Muscle layer of colon (tissue), 2 donors: ENCODE measurements around the gene SEPTIN2.

Experiments used
- H3K27ac ChIP-seq: one replicate; pipeline ENCODE4 v1.7.0; 2013; ENCODE audit warnings: low read depth, mild to moderate bottlenecking, low read length, moderate library complexity
- H3K27me3 ChIP-seq, 2 donors: one replicate each; pipeline ENCODE4 v1.7.0; 2013; ENCODE audit warnings: low read length in 2 of 2, mild to moderate bottlenecking in 2 of 2; ENCODE audit not compliant: insufficient read depth in 2 of 2, control insufficient read depth in 1 of 2
- H3K36me3 ChIP-seq: one replicate; pipeline ENCODE4 v1.7.0; 2013; ENCODE audit warnings: mild to moderate bottlenecking, low read length; ENCODE audit not compliant: insufficient read depth
- H3K4me1 ChIP-seq: one replicate; pipeline ENCODE4 v1.7.0; 2013; ENCODE audit warnings: mild to moderate bottlenecking, low read length; ENCODE audit not compliant: insufficient read depth
- H3K4me3 ChIP-seq, 2 donors: one replicate each; pipeline ENCODE4 v1.7.0; 2013; ENCODE audit warnings: low read length in 2 of 2, low read depth in 1 of 2, mild to moderate bottlenecking in 1 of 2, moderate library complexity in 1 of 2
- H3K9ac ChIP-seq: one replicate; pipeline ENCODE4 v1.7.0; 2013; ENCODE audit warnings: low read length
- H3K9me3 ChIP-seq: one replicate; pipeline ENCODE4 v1.7.0; 2013; ENCODE audit warnings: mild to moderate bottlenecking, low read length
- donor health status: abdominal sarcoma.
- donor health status: Adenocarcinoma of cecum.

The SEPTIN2 gene

GRCh38 chr2:241315879-241316631 is at the start of gene SEPTIN2:
Gene SEPTIN2, plus strand, starts transcription at chr2:241315925. Its CDS starts 8,308 bp downstream, at chr2:241324233.
- Histone ChIP-seq H3K4me3 (peak within 1 kb of the TSS; percentile 94 to 99), H3K36me3 (no peaks in the 10 kb centered on the region), H3K4me1 (peaks cover 40% of the 10 kb centered on the region), H3K9me3 (no peaks in the 10 kb centered on the region), H3K27me3 (no peaks in the 10 kb centered on the region), H3K27ac (peak within 1 kb of the TSS; percentile 100), H3K9ac (peak within 1 kb of the TSS; percentile 95)

GRCh38 chr2:241267249-241268067 is 48.3 kb upstream of the SEPTIN2 start:
- no peak overlapping the region for H3K27ac ChIP-seq
- peaks cover 30% of the 10 kb centered on the region for H3K4me1 ChIP-seq
- no peak overlapping the region for H3K9ac ChIP-seq
- peaks cover 40% of the 10 kb centered on the region for H3K36me3 ChIP-seq
- H3K9me3 ChIP-seq, result no peaks in the 10 kb centered on the region
- no peak overlapping the region for H3K4me3 ChIP-seq
- no peaks in the 10 kb centered on the region for H3K27me3 ChIP-seq

GRCh38 chr2:241268306-241268705 is 47.4 kb upstream of the SEPTIN2 start:
- Histone ChIP-seq H3K4me3 (no peak overlapping the region), H3K27ac (no peak overlapping the region), H3K9me3 (no peaks in the 10 kb centered on the region), H3K36me3 (peaks cover 32% of the 10 kb centered on the region), H3K4me1 (peaks cover 32% of the 10 kb centered on the region), H3K27me3 (no peaks in the 10 kb centered on the region), H3K9ac (no peak overlapping the region)

- H3K27ac ChIP-seq, result no peak overlapping the region
- peaks cover 35% of the 10 kb centered on the region for H3K4me1 ChIP-seq
- H3K36me3 ChIP-seq, result peaks cover 26% of the 10 kb centered on the region
These were observed 46.8 kb upstream of the SEPTIN2 start for GRCh38 chr2:241268716-241269445.

GRCh38 chr2:241269707-241270520 is 45.8 kb upstream of the SEPTIN2 start:
- Histone ChIP-seq H3K9me3 (no peaks in the 10 kb centered on the region), H3K9ac (no peak overlapping the region)

More at GRCh38 chr2:241268716-241269445, 46.8 kb upstream of the SEPTIN2 start:
- Histone ChIP-seq H3K9me3 (no peaks in the 10 kb centered on the region), H3K4me3 (no peak overlapping the region), H3K9ac (no peak overlapping the region), H3K27me3 (no peaks in the 10 kb centered on the region)

GRCh38 chr2:241270531-241270930 is 45.2 kb upstream of the SEPTIN2 start:
- H3K4me1 ChIP-seq, result peaks cover 35% of the 10 kb centered on the region
- no peaks in the 10 kb centered on the region for H3K27me3 ChIP-seq
- peak overlapping the region in 1 of 2 donors; percentile 19 for H3K4me3 ChIP-seq
- no peaks in the 10 kb centered on the region for H3K9me3 ChIP-seq
- no peak overlapping the region for H3K27ac ChIP-seq
- no peak overlapping the region for H3K9ac ChIP-seq
- peaks cover 18% of the 10 kb centered on the region for H3K36me3 ChIP-seq

More at GRCh38 chr2:241269707-241270520, 45.8 kb upstream of the SEPTIN2 start:
- peaks cover 21% of the 10 kb centered on the region for H3K36me3 ChIP-seq
- peaks cover 35% of the 10 kb centered on the region for H3K4me1 ChIP-seq
- H3K27me3 ChIP-seq, result no peaks in the 10 kb centered on the region
- H3K4me3 ChIP-seq, result peak overlapping the region in 1 of 2 donors; percentile 19
- no peak overlapping the region for H3K27ac ChIP-seq

GRCh38 chr2:241271706-241272302 is 43.9 kb upstream of the SEPTIN2 start:
- peaks cover 9% of the 10 kb centered on the region for H3K36me3 ChIP-seq
- peak overlapping the region; percentile 30 for H3K9ac ChIP-seq
- H3K9me3 ChIP-seq, result no peaks in the 10 kb centered on the region
- H3K4me1 ChIP-seq, result peaks cover 35% of the 10 kb centered on the region
- peak overlapping the region; percentile 77 for H3K27ac ChIP-seq
- H3K27me3 ChIP-seq, result no peaks in the 10 kb centered on the region
- peak overlapping the region; percentile 58 to 84 for H3K4me3 ChIP-seq

GRCh38 chr2:241272303-241273209 is 43.2 kb upstream of the SEPTIN2 start:
- H3K4me1 ChIP-seq, result peaks cover 35% of the 10 kb centered on the region
- peak overlapping the region; percentile 77 for H3K27ac ChIP-seq
- H3K9me3 ChIP-seq, result no peaks in the 10 kb centered on the region
- H3K27me3 ChIP-seq, result no peaks in the 10 kb centered on the region
- peak overlapping the region; percentile 22 for H3K9ac ChIP-seq
- peaks cover 4% of the 10 kb centered on the region for H3K36me3 ChIP-seq
- H3K4me3 ChIP-seq, result peak overlapping the region; percentile 61 to 84

GRCh38 chr2:241273210-241274020 is 42.3 kb upstream of the SEPTIN2 start:
- Histone ChIP-seq H3K27ac (peak overlapping the region; percentile 53), H3K9me3 (no peaks in the 10 kb centered on the region), H3K4me1 (peaks cover 35% of the 10 kb centered on the region), H3K27me3 (no peaks in the 10 kb centered on the region), H3K36me3 (no peaks in the 10 kb centered on the region), H3K4me3 (peak overlapping the region in 1 of 2 donors; percentile 61), H3K9ac (peak overlapping the region; percentile 22)
